ENCODE measurements around the gene ZRANB3.

DNA sequence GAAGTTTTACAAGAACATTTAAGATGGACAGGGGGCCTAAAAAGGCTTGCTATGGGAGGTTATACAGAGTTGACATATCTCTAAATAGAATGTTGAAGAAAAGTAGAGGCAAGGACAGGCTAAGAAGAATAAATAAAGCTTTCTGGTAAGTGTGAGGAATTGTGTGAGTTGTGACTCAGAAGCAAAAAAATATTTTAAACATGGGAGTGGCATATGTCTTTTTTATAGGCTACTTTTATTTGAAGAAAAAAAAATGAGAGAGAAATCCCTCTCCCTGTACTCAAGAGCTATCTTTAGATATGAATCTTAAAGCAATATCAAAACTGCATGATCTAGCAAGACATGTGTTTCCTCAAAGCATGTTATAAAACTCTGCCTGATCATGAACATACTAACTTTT lies 437.8 kb downstream of the ZRANB3 start:
- TF ChIP-seq CTCF (IDR thresholded peaks at IDR 0.05) (no peak), POLR2A (IDR thresholded peaks at IDR 0.05) (no peak), POLR2AphosphoS5 (IDR thresholded peaks at IDR 0.05) (no peak)

Measured in suprapubic skin (tissue), 4 donors.